GM23338 (cell line): Measurements from ENCODE around the gene PHC2. TPM values are rescaled to one million over a fixed set of nuclear protein-coding genes. Genes with fewer than 3 reads are reported as not detected.

Experiments
- ATAC-seq: fragments of 200-7000 bp; cut with Tn5 transposase; 3 replicates; pipeline ENCODE4 v1.9.1; 2020
- DNase-seq: peaks from one replicate; pipeline ENCODE4 v3.0.0-alpha.2; 2015; ENCODE audit warnings: low spot score
- H2AFZ ChIP-seq: fragments of 200-600 bp; sonication (generic); 2 replicates; pipeline ENCODE4 v1.8.0; 2016; ENCODE audit warnings: antibody characterized with exemption, mild to moderate bottlenecking, moderate library complexity
- H3F3A ChIP-seq: fragments of 200-600 bp; sonication (generic); replicated peaks from 2 replicates; pipeline ENCODE4 v1.8.0; 2017; ENCODE audit warnings: antibody characterized with exemption, mixed run types, low read depth
- H3K27ac ChIP-seq: fragments of 200-600 bp; sonication (generic); 2 replicates; pipeline ENCODE4 v1.6.1; 2016; ENCODE audit warnings: low read depth
- H3K27me3 ChIP-seq: fragments of 200-600 bp; sonication (generic); 2 replicates; pipeline ENCODE4 v1.8.0; 2016; ENCODE audit warnings: mild to moderate bottlenecking, mixed run types, moderate library complexity; ENCODE audit not compliant: insufficient read depth
- H3K36me3 ChIP-seq: fragments of 200-600 bp; sonication (generic); 2 replicates; pipeline ENCODE4 v1.8.0; 2016; ENCODE audit warnings: mild to moderate bottlenecking; ENCODE audit not compliant: insufficient read depth
- H3K4me1 ChIP-seq: fragments of 200-600 bp; sonication (generic); 2 replicates; pipeline ENCODE4 v1.8.0; 2016; ENCODE audit warnings: mild to moderate bottlenecking, moderate library complexity; ENCODE audit not compliant: insufficient read depth
- H3K4me2 ChIP-seq: fragments of 200-600 bp; sonication (generic); 2 replicates; pipeline ENCODE4 v1.7.1; 2017; ENCODE audit warnings: mixed run types
- H3K4me3 ChIP-seq: fragments of 200-600 bp; sonication (generic); 2 replicates; pipeline ENCODE4 v1.6.1; 2016; ENCODE audit warnings: mixed run types
- H3K79me2 ChIP-seq: fragments of 200-600 bp; sonication (generic); replicated peaks from 2 replicates; pipeline ENCODE4 v1.8.0; 2017; ENCODE audit warnings: mild to moderate bottlenecking; ENCODE audit not compliant: insufficient read depth
- H3K9me2 ChIP-seq: fragments of 200-600 bp; sonication (generic); 2 replicates; pipeline ENCODE4 v1.8.0; 2017; ENCODE audit not compliant: insufficient read depth
- H4K20me1 ChIP-seq: fragments of 200-600 bp; sonication (generic); replicated peaks from 2 replicates; pipeline ENCODE4 v1.8.0; 2017; ENCODE audit warnings: mild to moderate bottlenecking; ENCODE audit not compliant: insufficient read depth
- H3K27ac Mint-ChIP-seq: 2 replicates; pipeline ENCODE4 v1.8.0; 2020; ENCODE audit warnings: inconsistent platforms, mild to moderate bottlenecking, moderate library complexity, mixed read lengths
- H3K27me3 Mint-ChIP-seq: 3 replicates; pipeline ENCODE4 v1.8.0; 2022; ENCODE audit warnings: low read depth, mild to moderate bottlenecking, moderate library complexity, mixed read lengths, inconsistent platforms; ENCODE audit not compliant: insufficient read depth, poor library complexity
- H3K36me3 Mint-ChIP-seq: 3 replicates; pipeline ENCODE4 v1.8.0; 2021; ENCODE audit warnings: low read depth, mild to moderate bottlenecking, inconsistent platforms, moderate library complexity, mixed read lengths
- H3K4me1 Mint-ChIP-seq: 3 replicates; pipeline ENCODE4 v1.8.0; 2020; ENCODE audit warnings: mild to moderate bottlenecking, inconsistent platforms, mixed read lengths
- H3K4me3 Mint-ChIP-seq: 3 replicates; pipeline ENCODE4 v1.8.0; 2021; ENCODE audit warnings: moderate library complexity, mild to moderate bottlenecking, inconsistent platforms, mixed read lengths
- H3K9me3 Mint-ChIP-seq: 3 replicates; pipeline ENCODE4 v1.8.0; 2020; ENCODE audit warnings: moderate library complexity, mild to moderate bottlenecking, inconsistent platforms, mixed read lengths
- CREB1 ChIP-seq: fragments of 250-450 bp; sonication (Bioruptor Pico); IDR thresholded peaks from 2 replicates; pipeline ENCODE4 v1.5.0; 2020; ENCODE audit warnings: low read depth, mild to moderate bottlenecking, moderate library complexity
- EZH2 ChIP-seq: fragments of 200-600 bp; sonication (generic); IDR thresholded peaks from one replicate; pipeline ENCODE4 v1.8.0; 2017; ENCODE audit warnings: antibody characterized with exemption, mild to moderate bottlenecking, low read depth; ENCODE audit not compliant: unreplicated experiment
- EZH2phosphoT487 ChIP-seq: fragments of 200-600 bp; sonication (generic); IDR thresholded peaks from one replicate; pipeline ENCODE4 v1.8.1; 2018; ENCODE audit warnings: antibody characterized with exemption; ENCODE audit not compliant: unreplicated experiment
- JUNB ChIP-seq: IDR thresholded peaks from one replicate; pipeline ENCODE4 v1.6.1; 2016; ENCODE audit warnings: antibody characterized with exemption; ENCODE audit not compliant: unreplicated experiment
- NANOG ChIP-seq: IDR thresholded peaks from 2 replicates; pipeline ENCODE4 v1.6.1; 2016; ENCODE audit warnings: antibody characterized with exemption, borderline replicate concordance
- POLR2AphosphoS5 ChIP-seq: IDR thresholded peaks from 2 replicates; pipeline ENCODE4 v1.6.1; 2016; ENCODE audit warnings: antibody characterized with exemption, low read depth
- STAT1 ChIP-seq: IDR thresholded peaks from one replicate; pipeline ENCODE4 v1.6.1; 2016; ENCODE audit warnings: antibody characterized with exemption; ENCODE audit not compliant: unreplicated experiment
- ZNF114 ChIP-seq: fragments of 250-450 bp; sonication (Bioruptor Pico); IDR thresholded peaks from 2 replicates; pipeline ENCODE4 v1.5.0; 2020; ENCODE audit warnings: mild to moderate bottlenecking, moderate library complexity
- ZNF331 ChIP-seq: fragments of 250-450 bp; sonication (Bioruptor Pico); IDR thresholded peaks from 2 replicates; pipeline ENCODE4 v1.5.0; 2020; ENCODE audit warnings: low read depth, mild to moderate bottlenecking, moderate library complexity
- polyA plus RNA-seq: library from polyadenylated mRNA; unstranded; fragments of >200 nt; fragmentation: Nextera tagmentation; extraction: Ambion mirVana; gene quantifications from 2 replicates; pipeline ENCODE4 v1.2.1, GENCODE V29; 2016
- total RNA-seq: library from RNA; depleted of rRNA; stranded (reverse); fragments of >200 nt; shearing (Covaris generic); gene quantifications from 2 replicates; pipeline ENCODE4 v1.2.3, GENCODE V29; 2014
- TF ChIP-seq, protein P1 (sequence below): IDR thresholded peaks from one replicate; pipeline ENCODE4 v1.6.1; 2018; ENCODE audit warnings: antibody characterized with exemption; ENCODE audit not compliant: unreplicated experiment
- TF ChIP-seq, protein P2 (sequence below): IDR thresholded peaks from 2 replicates; pipeline ENCODE4 v1.6.1; 2016; ENCODE audit warnings: antibody characterized with exemption
- TF ChIP-seq, protein P3 (sequence below), 2 experiments: fragments of 200-600 bp in 1 of 2; sonication (generic) in 1 of 2; conservative IDR thresholded peaks; 2 replicates each; pipeline versions ENCODE4 v1.5.1 to v1.6.1; 2016 to 2017; ENCODE audit warnings: antibody characterized with exemption in 2 of 2, low read depth in 2 of 2, mild to moderate bottlenecking in 2 of 2, moderate library complexity in 1 of 2
- TF ChIP-seq, protein P4 (sequence below): fragments of 250-450 bp; sonication (Bioruptor Pico); IDR thresholded peaks from 2 replicates; pipeline ENCODE4 v1.5.0; 2020; ENCODE audit warnings: mild to moderate bottlenecking, moderate library complexity

The PHC2 gene
- total and polyA plus RNA-seq, 2 experiments from 2014 or later = 1.7 to 7.3 TPM

DNA sequence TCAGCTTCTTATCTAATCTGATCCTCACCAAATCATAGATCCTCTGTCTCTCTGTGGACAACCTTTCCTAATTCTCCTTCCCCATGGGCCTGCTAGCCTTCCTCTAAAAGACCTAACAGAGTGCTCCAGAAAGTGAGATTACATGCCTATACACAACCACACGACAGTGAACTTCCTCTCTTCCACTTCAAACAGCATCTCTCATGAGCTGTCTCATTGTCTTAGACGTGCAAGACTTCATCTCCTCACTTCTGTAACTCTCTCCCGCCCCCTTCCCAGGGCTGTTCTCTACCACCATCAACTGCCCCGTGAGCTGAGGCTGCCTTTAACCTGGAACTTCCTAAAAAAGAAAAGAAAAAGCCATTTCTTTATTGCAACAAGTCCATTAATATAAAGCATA lies 95.9 kb downstream of the PHC2 start:
- H3K4me1 ChIP-seq = peaks cover 32% of the 10 kb centered on the region
- ATAC-seq = no peak

More for the DNA sequence above, 95.9 kb downstream of the PHC2 start:
- Histone ChIP-seq H4K20me1 (peaks cover 15% of the 10 kb centered on the region), H3F3A (no peaks in the 10 kb centered on the region), H3K9me2 (no peaks in the 10 kb centered on the region), H3K4me3 (no peak overlapping the region), H3K4me2 (no peak overlapping the region), H2AFZ (no peak overlapping the region), H3K36me3 (no peaks in the 10 kb centered on the region), H3K27ac (no peak overlapping the region), H3K79me2 (no peaks in the 10 kb centered on the region), H3K27me3 (peaks cover 36% of the 10 kb centered on the region)
- Mint-ChIP-seq H3K27ac (no peak overlapping the region), H3K9me3 (no peaks in the 10 kb centered on the region; the same call in 2 of the 3 replicates), H3K27me3 (peaks cover 26% of the 10 kb centered on the region), H3K36me3 (no peaks in the 10 kb centered on the region), H3K4me3 (no peak overlapping the region), H3K4me1 (peaks cover 45% of the 10 kb centered on the region)
- DNase-seq = no peak
- TF ChIP-seq EZH2phosphoT487 = no peak
- no peak for TF ChIP-seq NANOG
- TF ChIP-seq, protein P1, sequence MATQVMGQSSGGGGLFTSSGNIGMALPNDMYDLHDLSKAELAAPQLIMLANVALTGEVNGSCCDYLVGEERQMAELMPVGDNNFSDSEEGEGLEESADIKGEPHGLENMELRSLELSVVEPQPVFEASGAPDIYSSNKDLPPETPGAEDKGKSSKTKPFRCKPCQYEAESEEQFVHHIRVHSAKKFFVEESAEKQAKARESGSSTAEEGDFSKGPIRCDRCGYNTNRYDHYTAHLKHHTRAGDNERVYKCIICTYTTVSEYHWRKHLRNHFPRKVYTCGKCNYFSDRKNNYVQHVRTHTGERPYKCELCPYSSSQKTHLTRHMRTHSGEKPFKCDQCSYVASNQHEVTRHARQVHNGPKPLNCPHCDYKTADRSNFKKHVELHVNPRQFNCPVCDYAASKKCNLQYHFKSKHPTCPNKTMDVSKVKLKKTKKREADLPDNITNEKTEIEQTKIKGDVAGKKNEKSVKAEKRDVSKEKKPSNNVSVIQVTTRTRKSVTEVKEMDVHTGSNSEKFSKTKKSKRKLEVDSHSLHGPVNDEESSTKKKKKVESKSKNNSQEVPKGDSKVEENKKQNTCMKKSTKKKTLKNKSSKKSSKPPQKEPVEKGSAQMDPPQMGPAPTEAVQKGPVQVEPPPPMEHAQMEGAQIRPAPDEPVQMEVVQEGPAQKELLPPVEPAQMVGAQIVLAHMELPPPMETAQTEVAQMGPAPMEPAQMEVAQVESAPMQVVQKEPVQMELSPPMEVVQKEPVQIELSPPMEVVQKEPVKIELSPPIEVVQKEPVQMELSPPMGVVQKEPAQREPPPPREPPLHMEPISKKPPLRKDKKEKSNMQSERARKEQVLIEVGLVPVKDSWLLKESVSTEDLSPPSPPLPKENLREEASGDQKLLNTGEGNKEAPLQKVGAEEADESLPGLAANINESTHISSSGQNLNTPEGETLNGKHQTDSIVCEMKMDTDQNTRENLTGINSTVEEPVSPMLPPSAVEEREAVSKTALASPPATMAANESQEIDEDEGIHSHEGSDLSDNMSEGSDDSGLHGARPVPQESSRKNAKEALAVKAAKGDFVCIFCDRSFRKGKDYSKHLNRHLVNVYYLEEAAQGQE = no peak
- TF ChIP-seq, protein P2, sequence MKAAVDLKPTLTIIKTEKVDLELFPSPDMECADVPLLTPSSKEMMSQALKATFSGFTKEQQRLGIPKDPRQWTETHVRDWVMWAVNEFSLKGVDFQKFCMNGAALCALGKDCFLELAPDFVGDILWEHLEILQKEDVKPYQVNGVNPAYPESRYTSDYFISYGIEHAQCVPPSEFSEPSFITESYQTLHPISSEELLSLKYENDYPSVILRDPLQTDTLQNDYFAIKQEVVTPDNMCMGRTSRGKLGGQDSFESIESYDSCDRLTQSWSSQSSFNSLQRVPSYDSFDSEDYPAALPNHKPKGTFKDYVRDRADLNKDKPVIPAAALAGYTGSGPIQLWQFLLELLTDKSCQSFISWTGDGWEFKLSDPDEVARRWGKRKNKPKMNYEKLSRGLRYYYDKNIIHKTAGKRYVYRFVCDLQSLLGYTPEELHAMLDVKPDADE = no peak
- TF ChIP-seq ZNF114 = no peak
- no peak for TF ChIP-seq ZNF331
- no peak for TF ChIP-seq POLR2AphosphoS5
- no peak for TF ChIP-seq JUNB
- no peak for TF ChIP-seq CREB1 (CRISPR knock-in tag)
- TF ChIP-seq, protein P3, sequence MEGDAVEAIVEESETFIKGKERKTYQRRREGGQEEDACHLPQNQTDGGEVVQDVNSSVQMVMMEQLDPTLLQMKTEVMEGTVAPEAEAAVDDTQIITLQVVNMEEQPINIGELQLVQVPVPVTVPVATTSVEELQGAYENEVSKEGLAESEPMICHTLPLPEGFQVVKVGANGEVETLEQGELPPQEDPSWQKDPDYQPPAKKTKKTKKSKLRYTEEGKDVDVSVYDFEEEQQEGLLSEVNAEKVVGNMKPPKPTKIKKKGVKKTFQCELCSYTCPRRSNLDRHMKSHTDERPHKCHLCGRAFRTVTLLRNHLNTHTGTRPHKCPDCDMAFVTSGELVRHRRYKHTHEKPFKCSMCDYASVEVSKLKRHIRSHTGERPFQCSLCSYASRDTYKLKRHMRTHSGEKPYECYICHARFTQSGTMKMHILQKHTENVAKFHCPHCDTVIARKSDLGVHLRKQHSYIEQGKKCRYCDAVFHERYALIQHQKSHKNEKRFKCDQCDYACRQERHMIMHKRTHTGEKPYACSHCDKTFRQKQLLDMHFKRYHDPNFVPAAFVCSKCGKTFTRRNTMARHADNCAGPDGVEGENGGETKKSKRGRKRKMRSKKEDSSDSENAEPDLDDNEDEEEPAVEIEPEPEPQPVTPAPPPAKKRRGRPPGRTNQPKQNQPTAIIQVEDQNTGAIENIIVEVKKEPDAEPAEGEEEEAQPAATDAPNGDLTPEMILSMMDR (conservative IDR thresholded peaks at IDR 0.05; ENCODE audit: low read depth in 2 of 2) = no peak
- TF ChIP-seq EZH2 = no peak
- TF ChIP-seq, protein P4, sequence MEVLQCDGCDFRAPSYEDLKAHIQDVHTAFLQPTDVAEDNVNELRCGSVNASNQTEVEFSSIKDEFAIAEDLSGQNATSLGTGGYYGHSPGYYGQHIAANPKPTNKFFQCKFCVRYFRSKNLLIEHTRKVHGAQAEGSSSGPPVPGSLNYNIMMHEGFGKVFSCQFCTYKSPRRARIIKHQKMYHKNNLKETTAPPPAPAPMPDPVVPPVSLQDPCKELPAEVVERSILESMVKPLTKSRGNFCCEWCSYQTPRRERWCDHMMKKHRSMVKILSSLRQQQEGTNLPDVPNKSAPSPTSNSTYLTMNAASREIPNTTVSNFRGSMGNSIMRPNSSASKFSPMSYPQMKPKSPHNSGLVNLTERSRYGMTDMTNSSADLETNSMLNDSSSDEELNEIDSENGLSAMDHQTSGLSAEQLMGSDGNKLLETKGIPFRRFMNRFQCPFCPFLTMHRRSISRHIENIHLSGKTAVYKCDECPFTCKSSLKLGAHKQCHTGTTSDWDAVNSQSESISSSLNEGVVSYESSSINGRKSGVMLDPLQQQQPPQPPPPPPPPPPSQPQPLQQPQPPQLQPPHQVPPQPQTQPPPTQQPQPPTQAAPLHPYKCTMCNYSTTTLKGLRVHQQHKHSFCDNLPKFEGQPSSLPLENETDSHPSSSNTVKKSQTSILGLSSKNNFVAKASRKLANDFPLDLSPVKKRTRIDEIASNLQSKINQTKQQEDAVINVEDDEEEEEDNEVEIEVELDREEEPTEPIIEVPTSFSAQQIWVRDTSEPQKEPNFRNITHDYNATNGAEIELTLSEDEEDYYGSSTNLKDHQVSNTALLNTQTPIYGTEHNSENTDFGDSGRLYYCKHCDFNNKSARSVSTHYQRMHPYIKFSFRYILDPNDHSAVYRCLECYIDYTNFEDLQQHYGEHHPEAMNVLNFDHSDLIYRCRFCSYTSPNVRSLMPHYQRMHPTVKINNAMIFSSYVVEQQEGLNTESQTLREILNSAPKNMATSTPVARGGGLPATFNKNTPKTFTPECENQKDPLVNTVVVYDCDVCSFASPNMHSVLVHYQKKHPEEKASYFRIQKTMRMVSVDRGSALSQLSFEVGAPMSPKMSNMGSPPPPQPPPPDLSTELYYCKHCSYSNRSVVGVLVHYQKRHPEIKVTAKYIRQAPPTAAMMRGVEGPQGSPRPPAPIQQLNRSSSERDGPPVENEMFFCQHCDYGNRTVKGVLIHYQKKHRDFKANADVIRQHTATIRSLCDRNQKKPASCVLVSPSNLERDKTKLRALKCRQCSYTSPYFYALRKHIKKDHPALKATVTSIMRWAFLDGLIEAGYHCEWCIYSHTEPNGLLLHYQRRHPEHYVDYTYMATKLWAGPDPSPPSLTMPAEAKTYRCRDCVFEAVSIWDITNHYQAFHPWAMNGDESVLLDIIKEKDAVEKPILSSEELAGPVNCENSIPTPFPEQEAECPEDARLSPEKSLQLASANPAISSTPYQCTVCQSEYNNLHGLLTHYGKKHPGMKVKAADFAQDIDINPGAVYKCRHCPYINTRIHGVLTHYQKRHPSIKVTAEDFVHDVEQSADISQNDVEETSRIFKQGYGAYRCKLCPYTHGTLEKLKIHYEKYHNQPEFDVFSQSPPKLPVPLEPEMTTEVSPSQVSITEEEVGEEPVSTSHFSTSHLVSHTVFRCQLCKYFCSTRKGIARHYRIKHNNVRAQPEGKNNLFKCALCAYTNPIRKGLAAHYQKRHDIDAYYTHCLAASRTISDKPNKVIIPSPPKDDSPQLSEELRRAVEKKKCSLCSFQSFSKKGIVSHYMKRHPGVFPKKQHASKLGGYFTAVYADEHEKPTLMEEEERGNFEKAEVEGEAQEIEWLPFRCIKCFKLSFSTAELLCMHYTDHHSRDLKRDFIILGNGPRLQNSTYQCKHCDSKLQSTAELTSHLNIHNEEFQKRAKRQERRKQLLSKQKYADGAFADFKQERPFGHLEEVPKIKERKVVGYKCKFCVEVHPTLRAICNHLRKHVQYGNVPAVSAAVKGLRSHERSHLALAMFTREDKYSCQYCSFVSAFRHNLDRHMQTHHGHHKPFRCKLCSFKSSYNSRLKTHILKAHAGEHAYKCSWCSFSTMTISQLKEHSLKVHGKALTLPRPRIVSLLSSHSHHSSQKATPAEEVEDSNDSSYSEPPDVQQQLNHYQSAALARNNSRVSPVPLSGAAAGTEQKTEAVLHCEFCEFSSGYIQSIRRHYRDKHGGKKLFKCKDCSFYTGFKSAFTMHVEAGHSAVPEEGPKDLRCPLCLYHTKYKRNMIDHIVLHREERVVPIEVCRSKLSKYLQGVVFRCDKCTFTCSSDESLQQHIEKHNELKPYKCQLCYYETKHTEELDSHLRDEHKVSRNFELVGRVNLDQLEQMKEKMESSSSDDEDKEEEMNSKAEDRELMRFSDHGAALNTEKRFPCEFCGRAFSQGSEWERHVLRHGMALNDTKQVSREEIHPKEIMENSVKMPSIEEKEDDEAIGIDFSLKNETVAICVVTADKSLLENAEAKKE (CRISPR knock-in tag) = no peak
- TF ChIP-seq STAT1 = no peak
